ENCODE data around the gene ELOVL3. TPM values are rescaled to one million over a fixed set of nuclear protein-coding genes. Genes with fewer than 3 reads are reported as not detected.

ELOVL3 gene
- total RNA-seq, 1 experiment from 2014 or later = not detected

DNA sequence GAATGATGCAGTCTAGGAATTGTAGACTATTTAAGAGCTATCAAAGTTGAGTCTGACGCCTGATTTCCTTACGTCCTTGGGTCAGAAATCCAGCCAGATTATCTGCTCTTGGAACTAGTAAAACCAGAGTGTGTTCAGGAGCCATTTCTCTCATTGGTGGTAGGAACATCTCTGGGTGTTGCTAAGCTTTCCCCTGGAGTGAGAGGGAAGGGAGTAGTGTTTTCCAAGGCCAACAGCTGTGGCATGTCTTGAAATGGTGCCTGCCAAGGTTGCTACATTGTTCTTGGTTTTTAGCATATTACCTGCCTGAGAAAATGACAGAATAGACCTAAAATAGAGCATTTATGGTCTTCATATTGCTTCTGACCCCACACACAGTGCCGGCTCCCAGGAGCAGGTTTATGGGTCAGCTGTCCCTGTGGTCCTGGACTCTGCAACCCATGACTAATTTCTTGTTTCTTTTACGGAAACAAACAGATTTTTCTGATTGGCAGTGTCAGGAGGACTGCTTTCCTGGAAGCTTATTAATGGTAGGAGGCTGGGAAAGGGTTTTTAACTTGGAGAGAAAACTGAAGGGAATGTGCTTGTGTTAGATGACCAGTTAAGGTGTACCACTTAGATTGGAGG lies 36.8 kb downstream of the ELOVL3 start:
- ChIA-PET POLR2A (interaction anchor here (0.7 to 2.1 kb wide), 5 partner anchors 14 to 491 kb away, joined by 3 to 5 read pairs (median 3); partner anchors contain the start of gene GBF1), CTCF (interaction anchor here (1.0 kb wide), 1 partner anchor 88 kb away, joined by 5 read pairs; no protein-coding TSS in a partner anchor)
- intact Hi-C loops (cut with micrococcal nuclease) = no loop called here
- H3K9me3 Mint-ChIP-seq (ENCODE audit: unreplicated experiment) = no peaks in the 10 kb centered on the region
- TF ChIP-seq, protein P1, sequence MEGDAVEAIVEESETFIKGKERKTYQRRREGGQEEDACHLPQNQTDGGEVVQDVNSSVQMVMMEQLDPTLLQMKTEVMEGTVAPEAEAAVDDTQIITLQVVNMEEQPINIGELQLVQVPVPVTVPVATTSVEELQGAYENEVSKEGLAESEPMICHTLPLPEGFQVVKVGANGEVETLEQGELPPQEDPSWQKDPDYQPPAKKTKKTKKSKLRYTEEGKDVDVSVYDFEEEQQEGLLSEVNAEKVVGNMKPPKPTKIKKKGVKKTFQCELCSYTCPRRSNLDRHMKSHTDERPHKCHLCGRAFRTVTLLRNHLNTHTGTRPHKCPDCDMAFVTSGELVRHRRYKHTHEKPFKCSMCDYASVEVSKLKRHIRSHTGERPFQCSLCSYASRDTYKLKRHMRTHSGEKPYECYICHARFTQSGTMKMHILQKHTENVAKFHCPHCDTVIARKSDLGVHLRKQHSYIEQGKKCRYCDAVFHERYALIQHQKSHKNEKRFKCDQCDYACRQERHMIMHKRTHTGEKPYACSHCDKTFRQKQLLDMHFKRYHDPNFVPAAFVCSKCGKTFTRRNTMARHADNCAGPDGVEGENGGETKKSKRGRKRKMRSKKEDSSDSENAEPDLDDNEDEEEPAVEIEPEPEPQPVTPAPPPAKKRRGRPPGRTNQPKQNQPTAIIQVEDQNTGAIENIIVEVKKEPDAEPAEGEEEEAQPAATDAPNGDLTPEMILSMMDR (IDR thresholded peaks at IDR 0.05; ENCODE audit: unreplicated experiment) = no peak
- H3K27me3 Mint-ChIP-seq (ENCODE audit: insufficient read depth, unreplicated experiment) = no peaks in the 10 kb centered on the region
- H3K36me3 Mint-ChIP-seq (ENCODE audit: insufficient read depth, unreplicated experiment) = peaks cover 53% of the 10 kb centered on the region
- no peak overlapping the region for H3K27ac Mint-ChIP-seq (ENCODE audit: low read depth, unreplicated experiment)
- DNase-seq (ENCODE audit: unreplicated experiment) = no peak
- H3K4me1 Mint-ChIP-seq (ENCODE audit: insufficient read depth, unreplicated experiment) = peaks cover 4% of the 10 kb centered on the region
- BruUV-seq (replicated peaks) = no TSS peak
- no peak overlapping the region for H3K4me3 Mint-ChIP-seq (ENCODE audit: unreplicated experiment)

DNA sequence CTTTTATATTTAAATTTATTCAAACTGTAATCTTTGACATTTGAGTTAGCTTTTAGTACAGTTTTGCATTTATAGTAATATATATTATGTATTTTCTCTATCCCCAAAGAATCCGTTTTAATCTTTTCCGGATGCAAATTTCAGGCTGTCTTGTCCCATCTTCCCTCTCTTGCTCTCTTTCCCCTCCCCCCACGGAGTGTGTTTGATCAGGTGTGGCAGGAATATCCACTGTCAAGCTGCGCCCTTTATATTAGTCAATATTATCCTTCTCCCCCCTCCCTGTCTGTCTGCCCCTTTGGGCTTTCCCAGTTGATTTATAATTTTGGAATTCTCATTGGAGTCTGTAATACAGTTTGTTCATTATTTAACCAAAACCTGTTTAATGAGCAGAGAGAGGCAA lies 38.3 kb downstream of the ELOVL3 start:
- Mint-ChIP-seq H3K36me3 (ENCODE audit: insufficient read depth, unreplicated experiment) (peaks cover 44% of the 10 kb centered on the region), H3K4me3 (ENCODE audit: unreplicated experiment) (no peak overlapping the region), H3K27ac (ENCODE audit: low read depth, unreplicated experiment) (no peak overlapping the region), H3K9me3 (ENCODE audit: unreplicated experiment) (no peaks in the 10 kb centered on the region), H3K4me1 (ENCODE audit: insufficient read depth, unreplicated experiment) (peaks cover 17% of the 10 kb centered on the region), H3K27me3 (ENCODE audit: insufficient read depth, unreplicated experiment) (no peaks in the 10 kb centered on the region)
- DNase-seq (ENCODE audit: unreplicated experiment) = no peak
- TF ChIP-seq, protein P1 (IDR thresholded peaks at IDR 0.05; ENCODE audit: unreplicated experiment) = no peak
- ChIA-PET CTCF (no interaction called here), POLR2A (interaction anchor here (0.9 to 1.3 kb wide), 2 partner anchors 10 to 14 kb away, joined by 3 to 4 read pairs; no protein-coding TSS in a partner anchor)
- intact Hi-C loops (cut with micrococcal nuclease) = no loop called here
- no TSS peak for BruUV-seq (replicated peaks)

DNA sequence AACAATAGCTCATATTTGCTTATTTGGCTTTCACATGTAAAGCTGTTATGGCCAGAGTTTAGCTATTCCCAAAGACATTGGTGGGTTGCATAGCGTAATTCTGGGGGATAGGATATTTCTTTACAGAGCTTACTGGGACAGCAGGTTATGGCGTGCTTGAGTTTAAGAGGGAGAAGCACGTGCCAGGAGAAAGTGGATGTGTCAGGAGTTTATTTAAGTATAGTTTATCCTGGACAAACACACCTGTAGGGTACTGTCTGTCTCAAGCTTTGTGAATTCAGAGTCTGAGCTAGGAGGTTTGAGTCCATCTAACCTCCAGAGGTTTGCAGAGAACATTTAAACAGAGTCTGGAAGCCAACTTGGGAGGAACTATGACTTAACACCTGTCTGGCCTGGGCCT lies 40.6 kb downstream of the ELOVL3 start:
- ChIA-PET POLR2A (interaction anchor here (0.6 to 2.0 kb wide), 3 partner anchors 18 to 489 kb away, joined by 3 to 7 read pairs (median 3); no protein-coding TSS in a partner anchor), CTCF (interaction anchor here (0.6 kb wide), 1 partner anchor 425 kb away, joined by 3 read pairs; no protein-coding TSS in a partner anchor)
- intact Hi-C loops (cut with micrococcal nuclease) = no loop called here
- H3K36me3 Mint-ChIP-seq (ENCODE audit: insufficient read depth, unreplicated experiment) = peaks cover 27% of the 10 kb centered on the region
- H3K9me3 Mint-ChIP-seq (ENCODE audit: unreplicated experiment) = no peaks in the 10 kb centered on the region
- DNase-seq (ENCODE audit: unreplicated experiment) = no peak
- no TSS peak for BruUV-seq (replicated peaks)
- H3K27ac Mint-ChIP-seq (ENCODE audit: low read depth, unreplicated experiment) = no peak overlapping the region
- TF ChIP-seq, protein P1 (IDR thresholded peaks at IDR 0.05; ENCODE audit: unreplicated experiment) = no peak
- H3K27me3 Mint-ChIP-seq (ENCODE audit: insufficient read depth, unreplicated experiment) = no peaks in the 10 kb centered on the region
- H3K4me3 Mint-ChIP-seq (ENCODE audit: unreplicated experiment) = no peak overlapping the region
- peaks cover 17% of the 10 kb centered on the region for H3K4me1 Mint-ChIP-seq (ENCODE audit: insufficient read depth, unreplicated experiment)

DNA sequence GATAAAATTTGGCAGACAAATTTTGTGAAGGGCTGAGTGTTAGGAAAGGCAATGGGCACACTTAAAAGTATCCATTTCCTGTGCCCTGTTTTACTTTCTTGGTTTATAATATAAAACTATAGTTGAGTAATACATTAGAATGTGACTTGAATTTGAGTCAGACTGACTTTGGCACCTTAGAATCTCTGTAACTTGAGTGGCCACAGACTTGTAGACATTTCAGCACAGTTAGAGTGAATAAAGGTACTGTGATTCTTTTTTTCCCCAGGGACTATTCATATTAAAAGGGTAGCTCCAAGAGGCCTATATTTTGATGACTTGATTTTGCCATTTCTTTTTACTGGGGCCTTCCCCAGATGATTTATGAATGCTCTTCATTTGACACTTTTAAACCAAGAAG lies 41.6 kb downstream of the ELOVL3 start:
- Mint-ChIP-seq H3K4me1 (ENCODE audit: insufficient read depth, unreplicated experiment) (peaks cover 17% of the 10 kb centered on the region), H3K4me3 (ENCODE audit: unreplicated experiment) (no peak overlapping the region), H3K9me3 (ENCODE audit: unreplicated experiment) (no peaks in the 10 kb centered on the region), H3K27me3 (ENCODE audit: insufficient read depth, unreplicated experiment) (no peaks in the 10 kb centered on the region), H3K36me3 (ENCODE audit: insufficient read depth, unreplicated experiment) (peaks cover 28% of the 10 kb centered on the region), H3K27ac (ENCODE audit: low read depth, unreplicated experiment) (no peak overlapping the region)
- ChIA-PET CTCF (interaction anchor here (1.3 to 1.4 kb wide), 2 partner anchors 11 to 84 kb away, joined by 5 read pairs; no protein-coding TSS in a partner anchor), POLR2A (interaction anchor here (0.7 to 2.0 kb wide), 3 partner anchors 16 to 283 kb away, joined by 3 to 7 read pairs (median 3); no protein-coding TSS in a partner anchor)
- TF ChIP-seq, protein P1 (IDR thresholded peaks at IDR 0.05; ENCODE audit: unreplicated experiment) = no peak
- intact Hi-C loops (cut with micrococcal nuclease) = no loop called here
- BruUV-seq (replicated peaks) = no TSS peak
- peak; percentile 59 for DNase-seq (ENCODE audit: unreplicated experiment)

Data from MCF 10A (cell line).